ENCODE data around the gene GRB10. TPM values are rescaled to one million over a fixed set of nuclear protein-coding genes. Genes with fewer than 3 reads are reported as not detected.
A peak's percentile ranks its signal among the peaks of the same experiment; 100 is the strongest.

GRB10 gene
- total and polyA plus RNA-seq, 2 of the 8 experiments (the other 6 are each of a cell fraction or from before 2014, with no cell fraction given): 35.7 to 97.0 TPM

DNA sequence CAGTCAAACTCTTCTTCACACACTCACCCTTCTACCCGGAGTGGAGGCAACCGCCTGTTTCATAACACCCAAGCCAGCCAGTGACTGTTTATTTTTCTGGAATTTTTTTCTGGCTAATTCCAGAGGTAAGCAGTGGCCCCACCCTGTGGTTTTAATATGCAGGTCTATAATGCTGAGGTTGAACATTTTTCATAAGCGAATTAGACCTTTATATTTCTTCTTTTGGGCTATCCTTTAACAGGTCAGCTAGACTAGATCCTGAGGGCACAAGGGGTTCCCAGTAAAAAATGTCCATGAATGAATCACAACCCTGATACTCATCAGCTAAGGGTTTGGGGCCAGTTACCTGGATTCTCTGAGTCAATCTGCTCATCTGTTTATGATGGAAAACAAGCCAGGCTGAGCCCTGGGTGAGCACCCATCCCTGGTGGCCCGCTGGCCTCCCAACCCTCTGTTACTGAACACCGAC, 76.2 kb downstream of the GRB10 start:
- no peaks in the 10 kb centered on the region for H3K9me3 ChIP-seq (ENCODE audit: insufficient read depth in 2 of 2, low read depth in 1 of 2, low read length in 1 of 2)
- H3K23me2 ChIP-seq (ENCODE audit: low read depth, low read length): no peaks in the 10 kb centered on the region
- no peak overlapping the region for H2AFZ ChIP-seq (ENCODE audit: low read length)
- peak overlapping the region; percentile 12; the same call in 1 of the 2 replicates for H4K8ac ChIP-seq (ENCODE audit: extremely low read depth, insufficient read depth, low read length)
- ChIA-PET POLR2A (ENCODE audit: partially characterized antibody) (interaction anchor here (1.2 kb wide), 1 partner anchor 94 kb away, joined by 3 read pairs; no protein-coding TSS in a partner anchor), CTCF (ENCODE audit: partially characterized antibody) (interaction anchor here (0.6 to 1.2 kb wide), 4 partner anchors 10 to 660 kb away, joined by 3 read pairs; no protein-coding TSS in a partner anchor)
- H3K23ac ChIP-seq (ENCODE audit: insufficient read length): no peak overlapping the region
- no peak overlapping the region for H2BK20ac ChIP-seq (ENCODE audit: low read length)
- H3K4me1 ChIP-seq (replicated peaks in 1 of 4; ENCODE audit: control insufficient read depth in 3 of 4, insufficient read depth in 4 of 4, low read length in 3 of 4): peaks cover 2 to 15% (median 10%) of the 10 kb centered on the region in 4 experiments
- no peak overlapping the region for H3K18ac ChIP-seq (ENCODE audit: extremely low read depth, low read length)
- no peak overlapping the region for H2AK5ac ChIP-seq (ENCODE audit: low read depth, low read length)
- peaks cover 0 to 4% (median 2%) of the 10 kb centered on the region in 4 experiments; a peak in 2 of 8 replicates for H3K36me3 ChIP-seq (ENCODE audit: control insufficient read depth in 2 of 4, insufficient read depth in 4 of 4, low read length in 3 of 4)
- no peak overlapping the region for H4K91ac ChIP-seq (replicated peaks; ENCODE audit: insufficient read length, low read length)
- H4K20me1 ChIP-seq (replicated peaks in 1 of 2; ENCODE audit: control insufficient read depth in 1 of 2, insufficient read depth in 2 of 2, low read length in 2 of 2): peaks cover 6 to 15% of the 10 kb centered on the region in 2 experiments
- H3K27me3 ChIP-seq (replicated peaks in 1 of 4; ENCODE audit: control insufficient read depth in 3 of 4, extremely low read depth in 1 of 4, insufficient read depth in 3 of 4, low read length in 3 of 4): no peaks in the 10 kb centered on the region
- no peak overlapping the region for H4K5ac ChIP-seq (ENCODE audit: insufficient read length, low read depth, low read length)
- FAIRE-seq: no peak
- no peak overlapping the region for H3K4me2 ChIP-seq (ENCODE audit: insufficient read depth in 1 of 2, low read depth in 2 of 2, low read length in 2 of 2)
- H2BK12ac ChIP-seq (ENCODE audit: low read depth, low read length): no peak overlapping the region
- H2BK5ac ChIP-seq (ENCODE audit: low read depth, low read length): no peak overlapping the region
- no peak overlapping the region for H3K27ac ChIP-seq (ENCODE audit: low read depth, low read length)
- H3K79me2 ChIP-seq (ENCODE audit: control insufficient read depth in 1 of 2, insufficient read depth in 2 of 2, low read length in 2 of 2): peaks cover 0 to 71% of the 10 kb centered on the region in 2 experiments; a peak in 2 of 4 replicates
- WGBS, 2 experiments (ENCODE audit: extremely low coverage in 1 of 2, insufficient coverage in 1 of 2, insufficient read length in 1 of 2, insufficient replicate concordance in 2 of 2, low coverage in 1 of 2, low lambda C conversion rate in 2 of 2, missing lambda C conversion rate in 1 of 2): 91% methylated on average over 5 of the region's 5 CpGs; no CpG with 5 or more reads in 1 of the 2 experiments
- DNase-seq (ENCODE audit: low read depth in 1 of 2, low spot score in 2 of 2): no peak
- H3K4me3 ChIP-seq (ENCODE audit: extremely low read depth in 1 of 4, insufficient read depth in 2 of 4, low read depth in 3 of 4, low read length in 4 of 4): no peak overlapping the region
- no peak overlapping the region for H2BK120ac ChIP-seq (replicated peaks; ENCODE audit: low read depth, low read length)
- H3K79me1 ChIP-seq (ENCODE audit: low read depth, low read length): peaks cover 17% of the 10 kb centered on the region
- no peak overlapping the region for H2BK15ac ChIP-seq (ENCODE audit: low read length)
- no peak overlapping the region for H3K56ac ChIP-seq (replicated peaks; ENCODE audit: insufficient read length, low read depth, low read length)
- H3K9ac ChIP-seq (replicated peaks in 1 of 4; ENCODE audit: extremely low read depth in 1 of 4, low read depth in 3 of 4, low read length in 3 of 4): no peak overlapping the region
- H3K4ac ChIP-seq (replicated peaks; ENCODE audit: insufficient read length, low read depth, low read length): no peak overlapping the region
- H3K14ac ChIP-seq (ENCODE audit: insufficient read length): no peak overlapping the region
- TF ChIP-seq YY1 (IDR thresholded peaks at IDR 0.05; ENCODE audit: low read depth, low read length): no peak
- TF ChIP-seq RBBP5 (IDR thresholded peaks at IDR 0.05; ENCODE audit: borderline replicate concordance, low read depth, low read length): no peak
- TF ChIP-seq PHF8 (conservative IDR thresholded peaks at IDR 0.05; ENCODE audit: low read depth, low read length): no peak
- no peak for TF ChIP-seq CEBPB (IDR thresholded peaks at IDR 0.05; ENCODE audit: low read depth, low read length)
- no peak for TF ChIP-seq RNF2 (IDR thresholded peaks at IDR 0.05; ENCODE audit: borderline replicate concordance, low read depth, low read length, missing control alignments, poor library complexity, severe bottlenecking)
- TF ChIP-seq RFX5 (IDR thresholded peaks at IDR 0.05; ENCODE audit: borderline replicate concordance, low read depth, low read length): no peak
- TF ChIP-seq CREB1 (IDR thresholded peaks at IDR 0.05): no peak
- TF ChIP-seq, protein P1, sequence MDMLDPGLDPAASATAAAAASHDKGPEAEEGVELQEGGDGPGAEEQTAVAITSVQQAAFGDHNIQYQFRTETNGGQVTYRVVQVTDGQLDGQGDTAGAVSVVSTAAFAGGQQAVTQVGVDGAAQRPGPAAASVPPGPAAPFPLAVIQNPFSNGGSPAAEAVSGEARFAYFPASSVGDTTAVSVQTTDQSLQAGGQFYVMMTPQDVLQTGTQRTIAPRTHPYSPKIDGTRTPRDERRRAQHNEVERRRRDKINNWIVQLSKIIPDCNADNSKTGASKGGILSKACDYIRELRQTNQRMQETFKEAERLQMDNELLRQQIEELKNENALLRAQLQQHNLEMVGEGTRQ (IDR thresholded peaks at IDR 0.05; ENCODE audit: low read length): no peak
- TF ChIP-seq, protein P2, sequence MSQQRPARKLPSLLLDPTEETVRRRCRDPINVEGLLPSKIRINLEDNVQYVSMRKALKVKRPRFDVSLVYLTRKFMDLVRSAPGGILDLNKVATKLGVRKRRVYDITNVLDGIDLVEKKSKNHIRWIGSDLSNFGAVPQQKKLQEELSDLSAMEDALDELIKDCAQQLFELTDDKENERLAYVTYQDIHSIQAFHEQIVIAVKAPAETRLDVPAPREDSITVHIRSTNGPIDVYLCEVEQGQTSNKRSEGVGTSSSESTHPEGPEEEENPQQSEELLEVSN (IDR thresholded peaks at IDR 0.05): no peak
- no peak for TF ChIP-seq SRF (IDR thresholded peaks at IDR 0.05; ENCODE audit: low read depth, low read length)
- no peak for TF ChIP-seq POLR2AphosphoS5 (IDR thresholded peaks at IDR 0.05; ENCODE audit: low read depth, low read length)
- no peak for TF ChIP-seq SUZ12 (IDR thresholded peaks at IDR 0.05; ENCODE audit: low read length)

Measured in H1 (cell line).